Thyroid gland (tissue), 4 donors: ENCODE data around the gene BLM.

Source experiments
- CTCF ChIP-seq, 6 experiments: fragments of 200-600 bp in 3 of 6; fragments of 450-650 bp in 3 of 6; sonication (generic) in 3 of 6; IDR thresholded peaks; one replicate each; pipeline ENCODE4 v1.5.1; 2016 to 2019; ENCODE audit warnings: antibody characterized with exemption in 6 of 6, mild to moderate bottlenecking in 2 of 6, inconsistent platforms in 1 of 6, moderate library complexity in 1 of 6
- POLR2A ChIP-seq, 2 donors: fragments of 450-650 bp; IDR thresholded peaks; one replicate each; pipeline ENCODE4 v1.6.1; 2017; ENCODE audit warnings: antibody characterized with exemption in 2 of 2, mild to moderate bottlenecking in 2 of 2, moderate library complexity in 1 of 2

GRCh38 chr15:90829126-90829525 lies 112.0 kb downstream of the BLM start:
- no peak for TF ChIP-seq CTCF (IDR thresholded peaks at IDR 0.05)
- no peak for TF ChIP-seq POLR2A (IDR thresholded peaks at IDR 0.05)
